GM19035 (cell line): Measurements from ENCODE around the gene GSN.

Experiments used
- ATAC-seq: cut with Tn5 transposase; IDR thresholded peaks from one replicate; pipeline ENCODE4 v1.9.1; 2021; ENCODE audit not compliant: unreplicated experiment

Gene GSN

DNA sequence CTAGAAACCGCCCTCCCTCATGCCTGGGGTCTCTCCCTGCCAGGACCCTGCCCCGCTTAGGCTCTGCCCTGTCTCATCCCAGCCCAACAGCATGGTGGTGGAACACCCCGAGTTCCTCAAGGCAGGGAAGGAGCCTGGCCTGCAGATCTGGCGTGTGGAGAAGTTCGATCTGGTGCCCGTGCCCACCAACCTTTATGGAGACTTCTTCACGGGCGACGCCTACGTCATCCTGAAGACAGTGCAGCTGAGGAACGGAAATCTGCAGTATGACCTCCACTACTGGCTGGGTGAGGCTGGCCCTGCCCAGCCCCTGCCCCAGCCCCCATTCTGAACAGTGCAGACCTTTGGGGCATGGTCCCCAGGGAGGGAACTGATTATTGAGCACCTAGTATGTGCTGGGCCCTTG lies 33.9 kb downstream of the GSN start:
- ATAC-seq, result no peak

DNA sequence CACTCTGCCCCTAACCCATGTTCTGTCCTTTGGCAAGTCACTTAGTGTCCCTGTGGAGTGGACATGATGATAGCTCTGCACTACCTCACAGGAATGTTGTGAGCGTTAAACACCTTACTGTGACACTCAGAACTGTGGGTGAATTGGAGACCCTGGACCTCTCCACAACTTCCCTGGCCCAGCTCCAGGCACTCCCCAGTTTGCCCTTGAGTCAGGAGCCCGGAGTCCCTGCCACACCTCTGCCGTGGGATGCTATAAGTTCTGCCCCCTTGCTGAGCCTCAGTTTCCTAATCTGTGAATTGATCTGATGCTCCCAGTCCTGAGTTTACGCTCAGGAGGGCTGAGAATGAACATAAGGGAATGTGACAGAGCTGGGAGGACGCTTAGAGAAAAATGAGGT lies 34.4 kb downstream of the GSN start:
- ATAC-seq, result no peak

DNA sequence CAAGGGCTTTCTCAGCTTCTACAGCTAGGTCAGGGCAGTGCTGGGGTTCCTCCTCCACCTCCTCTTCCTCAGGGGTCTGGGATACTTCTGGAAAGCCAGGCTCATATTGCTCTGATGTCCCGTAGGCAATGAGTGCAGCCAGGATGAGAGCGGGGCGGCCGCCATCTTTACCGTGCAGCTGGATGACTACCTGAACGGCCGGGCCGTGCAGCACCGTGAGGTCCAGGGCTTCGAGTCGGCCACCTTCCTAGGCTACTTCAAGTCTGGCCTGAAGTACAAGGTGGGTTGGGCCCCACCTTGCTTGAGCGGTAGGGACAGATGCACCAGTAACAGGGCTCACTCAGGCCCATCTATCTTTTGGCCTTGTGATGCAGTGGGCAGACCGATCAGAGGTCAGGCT lies 34.8 kb downstream of the GSN start:
- no peak for ATAC-seq

GRCh38 chr9:121303456-121304451 lies 35.8 kb downstream of the GSN start:
- no peak for ATAC-seq

- no peak for ATAC-seq
Measured at GRCh38 chr9:121304707-121305106, 36.7 kb downstream of the GSN start.

- ATAC-seq, result no peak
Measured at GRCh38 chr9:121305269-121305994, 37.5 kb downstream of the GSN start.

DNA sequence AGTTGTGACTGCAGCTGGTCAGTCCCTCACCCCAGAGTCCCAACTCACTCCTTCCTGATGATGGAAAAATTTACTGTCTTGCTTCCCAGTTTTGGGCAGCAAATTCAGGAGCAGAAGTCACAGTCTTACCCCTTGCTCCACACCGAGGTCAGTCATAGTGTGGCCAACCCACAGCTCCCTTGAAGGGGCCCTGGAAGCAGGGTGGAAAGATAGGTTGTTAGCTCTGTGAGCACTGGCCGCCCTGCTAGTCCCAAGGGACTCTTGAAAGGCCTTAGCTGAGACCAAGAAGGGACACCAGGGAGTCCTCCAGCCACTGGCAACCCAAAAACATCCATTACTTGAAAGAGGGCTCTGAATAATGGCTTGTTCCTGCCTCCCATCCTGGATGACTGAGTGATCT lies 40.0 kb downstream of the GSN start:
- no peak for ATAC-seq

DNA sequence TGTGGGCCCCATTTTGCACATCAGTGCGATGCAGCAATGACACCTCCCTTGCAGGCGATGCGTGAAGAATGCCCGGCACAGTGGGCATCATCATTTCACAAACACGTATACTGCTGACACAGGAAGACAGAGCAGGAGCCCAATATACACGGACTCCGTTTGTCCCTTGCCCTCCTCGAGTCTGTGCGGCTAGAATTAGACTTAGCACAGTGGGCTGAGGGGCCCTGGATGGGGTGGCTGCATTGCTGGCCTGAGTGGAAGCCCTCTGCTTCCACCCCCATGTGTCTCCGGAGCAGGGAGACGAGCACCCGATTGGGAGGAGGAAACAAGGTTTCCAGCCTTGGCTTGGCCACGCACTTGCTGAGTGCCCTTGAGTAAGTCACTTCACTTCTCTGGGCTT lies 40.8 kb downstream of the GSN start:
- ATAC-seq, result no peak

DNA sequence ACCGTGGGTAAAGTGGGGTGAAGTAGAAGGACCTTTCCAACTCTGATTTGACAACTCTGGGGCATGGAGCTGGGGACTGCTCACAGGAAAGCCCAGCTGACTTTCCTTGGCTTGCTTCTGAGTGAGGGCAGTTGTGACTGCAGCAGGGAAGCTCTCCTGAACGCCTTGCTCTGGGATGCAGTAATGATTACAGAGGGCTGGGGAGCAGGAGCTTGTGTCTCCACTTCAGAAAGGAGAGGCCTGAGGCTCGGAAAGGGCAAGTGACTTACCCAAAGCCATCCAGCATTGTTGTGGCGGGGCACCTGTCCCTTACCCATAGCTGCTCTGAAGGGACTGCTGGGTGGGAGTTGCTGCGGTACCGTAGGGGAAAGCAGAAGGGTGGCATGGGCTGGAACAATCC lies 41.2 kb downstream of the GSN start:
- no peak for ATAC-seq

- no peak for ATAC-seq
Measured at GRCh38 chr9:121309833-121310425, 42.0 kb downstream of the GSN start.

DNA sequence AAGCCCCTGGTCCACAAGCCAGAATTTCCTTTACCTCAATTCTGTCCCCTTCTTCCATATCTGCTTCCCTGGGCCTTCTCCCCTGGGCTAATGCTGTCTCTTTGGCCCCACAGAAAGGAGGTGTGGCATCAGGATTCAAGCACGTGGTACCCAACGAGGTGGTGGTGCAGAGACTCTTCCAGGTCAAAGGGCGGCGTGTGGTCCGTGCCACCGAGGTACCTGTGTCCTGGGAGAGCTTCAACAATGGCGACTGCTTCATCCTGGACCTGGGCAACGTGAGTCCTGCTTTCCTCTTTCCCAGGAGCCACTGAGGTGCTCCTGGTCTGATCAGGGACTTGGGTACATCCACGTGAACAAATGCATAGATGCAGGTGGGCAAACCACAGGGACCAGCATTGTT lies 42.6 kb downstream of the GSN start:
- ATAC-seq, result no peak

GRCh38 chr9:121312169-121312568 lies 44.2 kb downstream of the GSN start:
- no peak for ATAC-seq

- ATAC-seq, result no peak
Measured at GRCh38 chr9:121313458-121314152, 45.6 kb downstream of the GSN start.

GRCh38 chr9:121316378-121316777 lies 48.4 kb downstream of the GSN start:
- ATAC-seq, result no peak

DNA sequence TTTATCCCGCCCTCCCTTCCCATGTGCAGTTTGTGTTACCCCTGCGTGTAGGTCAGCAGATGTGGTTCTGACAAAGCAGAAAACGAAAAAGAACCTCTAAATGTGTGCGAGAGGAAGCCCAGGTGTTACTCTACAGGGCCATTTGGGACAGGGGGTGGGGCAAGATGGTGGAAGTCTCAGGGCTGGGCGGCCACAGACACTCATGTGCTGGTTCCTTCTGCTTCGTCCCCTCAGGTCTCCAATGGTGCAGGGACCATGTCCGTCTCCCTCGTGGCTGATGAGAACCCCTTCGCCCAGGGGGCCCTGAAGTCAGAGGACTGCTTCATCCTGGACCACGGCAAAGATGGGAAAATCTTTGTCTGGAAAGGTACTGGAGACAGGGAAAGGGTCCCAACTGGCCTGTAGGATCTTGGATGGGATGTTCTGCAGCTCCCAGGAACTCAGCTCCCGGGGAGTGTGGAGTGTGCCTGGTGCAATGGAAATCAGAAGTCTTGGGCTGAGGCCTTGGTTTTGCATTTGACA lies 49.0 kb downstream of the GSN start:
- no peak for ATAC-seq

GRCh38 chr9:121317737-121318630 lies 50.0 kb downstream of the GSN start:
- ATAC-seq, result no peak

- no peak for ATAC-seq
Measured at GRCh38 chr9:121318631-121319382, 50.8 kb downstream of the GSN start.

GRCh38 chr9:121319383-121319780 lies 51.4 kb downstream of the GSN start:
- no peak for ATAC-seq

GRCh38 chr9:121321016-121321503 lies 53.1 kb downstream of the GSN start:
- ATAC-seq, result no peak
